Vagina (tissue), 2 donors: ENCODE data around the gene PHYHIPL. TPM values are rescaled to one million over a fixed set of nuclear protein-coding genes. Genes with fewer than 3 reads are reported as not detected.

Experiments
- DNase-seq, 2 donors: peaks; one replicate each; pipeline ENCODE4 v3.0.0-alpha.2; 2017; ENCODE audit errors: extremely low spot score in 2 of 2
- H3K27ac ChIP-seq: fragments of 200-600 bp; sonication (generic); one replicate; pipeline ENCODE4 v1.5.1; 2019
- H3K27me3 ChIP-seq: fragments of 200-600 bp; sonication (generic); one replicate; pipeline ENCODE4 v1.5.1; 2019
- H3K36me3 ChIP-seq, 2 donors: fragments of 200-600 bp; sonication (generic); one replicate each; pipeline ENCODE4 v1.5.1; 2017 to 2019
- H3K4me1 ChIP-seq: fragments of 200-600 bp; sonication (generic); one replicate; pipeline ENCODE4 v1.5.1; 2019
- H3K4me3 ChIP-seq, 2 donors: fragments of 200-600 bp; sonication (generic); 1 replicate in 1 of 2; 2 replicates in 1 of 2; pipeline ENCODE4 v1.5.1; 2016 to 2019
- H3K9me3 ChIP-seq: fragments of 200-600 bp; sonication (generic); one replicate; pipeline ENCODE4 v1.5.1; 2019
- CTCF ChIP-seq, 3 experiments: fragments of 450-650 bp in 2 of 3; fragments of 200-600 bp in 1 of 3; sonication (generic) in 1 of 3; IDR thresholded peaks; one replicate each; pipeline ENCODE4 v1.5.1; 2017 to 2019; ENCODE audit warnings: antibody characterized with exemption in 3 of 3, mild to moderate bottlenecking in 2 of 3, moderate library complexity in 2 of 3
- POLR2A ChIP-seq, 2 donors: fragments of 450-650 bp; IDR thresholded peaks; one replicate each; pipeline ENCODE4 v1.6.1; 2017; ENCODE audit warnings: antibody characterized with exemption in 2 of 2, mild to moderate bottlenecking in 2 of 2, moderate library complexity in 2 of 2
- POLR2AphosphoS5 ChIP-seq, 2 donors: sonication (generic); formaldehyde crosslinking; IDR thresholded peaks; one replicate each; pipeline ENCODE4 v1.9.0; 2017; ENCODE audit warnings: antibody characterized with exemption in 2 of 2, mild to moderate bottlenecking in 2 of 2, low read depth in 1 of 2; ENCODE audit not compliant: insufficient read depth in 1 of 2
- intact Hi-C: fragments of 100-400 bp; cut with DNase I; formaldehyde crosslinking; loops from one replicate; pipeline ENCODE4 v1.15.1; 2023
- total RNA-seq: library from RNA; depleted of rRNA; stranded (reverse); fragments of >200 nt; gene quantifications from one replicate; pipeline ENCODE4 v1.2.3, GENCODE V29; 2016

The PHYHIPL gene
- total RNA-seq, 1 donor from 2014 or later, result 2.0 TPM

- TF ChIP-seq POLR2A (IDR thresholded peaks at IDR 0.05) (no peak), CTCF (IDR thresholded peaks at IDR 0.05) (no peak), POLR2AphosphoS5 (IDR thresholded peaks at IDR 0.05; ENCODE audit: insufficient read depth in 1 of 2, low read depth in 1 of 2) (no peak)
- H3K27me3 ChIP-seq, result no peaks in the 10 kb centered on the region
- intact Hi-C loops, result no loop called here
- H3K36me3 ChIP-seq, result no peaks in the 10 kb centered on the region
- H3K27ac ChIP-seq, result no peak overlapping the region
- H3K9me3 ChIP-seq, result no peaks in the 10 kb centered on the region
- DNase-seq, result no peak
- no peaks in the 10 kb centered on the region for H3K4me1 ChIP-seq
- no peak overlapping the region for H3K4me3 ChIP-seq
These were observed 27.7 kb upstream of the PHYHIPL start for GRCh38 chr10:59148701-59149100.

GRCh38 chr10:59155556-59155955 is 20.9 kb upstream of the PHYHIPL start:
- no peaks in the 10 kb centered on the region for H3K9me3 ChIP-seq
- no peaks in the 10 kb centered on the region for H3K27me3 ChIP-seq
- H3K4me3 ChIP-seq, result no peak overlapping the region
- no peak overlapping the region for H3K27ac ChIP-seq
- DNase-seq, result no peak
- TF ChIP-seq POLR2AphosphoS5 (IDR thresholded peaks at IDR 0.05; ENCODE audit: insufficient read depth in 1 of 2, low read depth in 1 of 2) (no peak), POLR2A (IDR thresholded peaks at IDR 0.05) (no peak), CTCF (IDR thresholded peaks at IDR 0.05) (no peak)
- H3K36me3 ChIP-seq, result no peaks in the 10 kb centered on the region
- no peaks in the 10 kb centered on the region for H3K4me1 ChIP-seq
- intact Hi-C loops, result no loop called here

GRCh38 chr10:59167512-59167911 is 8.9 kb upstream of the PHYHIPL start:
- intact Hi-C loops, result no loop called here
- H3K9me3 ChIP-seq, result no peaks in the 10 kb centered on the region
- H3K4me3 ChIP-seq, result no peak overlapping the region
- H3K36me3 ChIP-seq, result no peaks in the 10 kb centered on the region
- TF ChIP-seq CTCF (IDR thresholded peaks at IDR 0.05), result no peak
- no peak for TF ChIP-seq POLR2A (IDR thresholded peaks at IDR 0.05)
- no peak for TF ChIP-seq POLR2AphosphoS5 (IDR thresholded peaks at IDR 0.05; ENCODE audit: insufficient read depth in 1 of 2, low read depth in 1 of 2)
- no peak overlapping the region for H3K27ac ChIP-seq
- no peaks in the 10 kb centered on the region for H3K4me1 ChIP-seq
- no peaks in the 10 kb centered on the region for H3K27me3 ChIP-seq
- no peak for DNase-seq

- Histone ChIP-seq H3K36me3 (no peaks in the 10 kb centered on the region), H3K4me3 (no peak overlapping the region), H3K4me1 (peaks cover 13% of the 10 kb centered on the region), H3K27me3 (peaks cover 4% of the 10 kb centered on the region), H3K27ac (no peak overlapping the region), H3K9me3 (no peaks in the 10 kb centered on the region)
- TF ChIP-seq POLR2A (IDR thresholded peaks at IDR 0.05) (no peak), POLR2AphosphoS5 (IDR thresholded peaks at IDR 0.05; ENCODE audit: insufficient read depth in 1 of 2, low read depth in 1 of 2) (no peak), CTCF (IDR thresholded peaks at IDR 0.05) (no peak)
- no peak for DNase-seq
- intact Hi-C loops, result no loop called here
These were observed 3.9 kb upstream of the PHYHIPL start for GRCh38 chr10:59172567-59172966.

- no peak overlapping the region for H3K4me3 ChIP-seq
- H3K27me3 ChIP-seq, result peaks cover 4% of the 10 kb centered on the region
- peaks cover 13% of the 10 kb centered on the region for H3K4me1 ChIP-seq
- no peaks in the 10 kb centered on the region for H3K9me3 ChIP-seq
- intact Hi-C loops, result no loop called here
- no peak overlapping the region for H3K27ac ChIP-seq
- TF ChIP-seq POLR2A (IDR thresholded peaks at IDR 0.05), result no peak
- no peaks in the 10 kb centered on the region for H3K36me3 ChIP-seq
- no peak for DNase-seq
These were observed 3.0 kb upstream of the PHYHIPL start for GRCh38 chr10:59173414-59173813.
